Endothelial cell of umbilical vein (primary cell): ENCODE measurements around the gene NR5A2. TPM values are rescaled to one million over a fixed set of nuclear protein-coding genes. Genes with fewer than 3 reads are reported as not detected.

Experiments used
- BruUV-seq: library from RNA; stranded (reverse); fragments of 400-500 nt; replicated peaks from 2 replicates; lab custom pipeline; 2021; lab: Mats Ljungman, UMichigan
- CTCF ChIA-PET: fragments of 300-600, 350-600 bp; sonication (Branson Sonifier 250); formaldehyde crosslinking; loops from one replicate; lab custom pipeline; 2021; ENCODE audit warnings: antibody characterized with exemption, inconsistent platforms; lab: Charles Lee
- POLR2A ChIA-PET: fragments of 300-600, 350-600 bp; sonication (Branson Sonifier 250); formaldehyde crosslinking; loops from one replicate; lab custom pipeline; 2021; ENCODE audit warnings: antibody characterized with exemption, inconsistent platforms; lab: Charles Lee
- DNase-seq: peaks from one replicate; pipeline ENCODE4 v3.0.0-alpha.2; 2011; ENCODE audit warnings: low read depth, low spot score
- FAIRE-seq: peaks from 2 replicates; lab custom pipeline; 2011; peaks lifted over from hg19 to GRCh38; lab: Jason Lieb, UNC
- H2AFZ ChIP-seq: 2 replicates; pipeline ENCODE4 v1.6.0; 2012; ENCODE audit warnings: low read depth, low read length, control low read depth, inconsistent platforms
- H3K27ac ChIP-seq: 2 replicates; pipeline ENCODE4 v1.5.1; 2011; ENCODE audit warnings: low read depth, mild to moderate bottlenecking, control low read depth, low read length, moderate library complexity; ENCODE audit not compliant: insufficient read depth
- H3K27me3 ChIP-seq, 2 experiments: 2 replicates each; pipeline versions ENCODE4 v1.6.0 to v1.6.1; 2011; ENCODE audit warnings: low read length in 2 of 2, mixed read lengths in 1 of 2; ENCODE audit not compliant: control insufficient read depth in 2 of 2, insufficient read depth in 2 of 2
- H3K36me3 ChIP-seq, 2 experiments: 2 replicates in 1 of 2; 3 replicates in 1 of 2; pipeline ENCODE4 v1.5.1; 2011; ENCODE audit warnings: low read length in 2 of 2, mild to moderate bottlenecking in 1 of 2, moderate library complexity in 1 of 2; ENCODE audit not compliant: control insufficient read depth in 2 of 2, insufficient read depth in 2 of 2; ENCODE audit errors: extremely low read depth in 1 of 2
- H3K4me1 ChIP-seq: 3 replicates; pipeline ENCODE4 v1.5.1; 2011; ENCODE audit warnings: mild to moderate bottlenecking, low read length; ENCODE audit not compliant: control insufficient read depth, insufficient read depth; ENCODE audit errors: extremely low read depth
- H3K4me2 ChIP-seq: 2 replicates; pipeline ENCODE4 v1.6.1; 2011; ENCODE audit warnings: low read length, control low read depth, mixed read lengths; ENCODE audit not compliant: insufficient read depth
- H3K4me3 ChIP-seq, 3 experiments: fragments of 200-600 bp in 1 of 3; sonication (generic), shearing (Covaris generic) in 1 of 3; replicated peaks in 1 of 3; 2 replicates each; pipeline ENCODE4 v1.5.1; 2011 to 2016; ENCODE audit warnings: control low read depth in 3 of 3, low read length in 3 of 3, mild to moderate bottlenecking in 2 of 3, inconsistent platforms in 1 of 3, low read depth in 1 of 3, moderate library complexity in 1 of 3; ENCODE audit not compliant: insufficient read depth in 1 of 3
- H3K79me2 ChIP-seq: 2 replicates; pipeline ENCODE4 v1.6.0; 2012; ENCODE audit warnings: low read length, inconsistent platforms; ENCODE audit not compliant: control insufficient read depth, insufficient read depth
- H3K9ac ChIP-seq: replicated peaks from 2 replicates; pipeline ENCODE3; 2011; ENCODE audit warnings: low read length, control low read depth; ENCODE audit not compliant: insufficient read depth; ENCODE audit errors: extremely low read depth
- H3K9me1 ChIP-seq: replicated peaks from 3 replicates; pipeline ENCODE4 v1.6.0; 2011; ENCODE audit warnings: mild to moderate bottlenecking, low read length; ENCODE audit not compliant: control insufficient read depth, insufficient read depth; ENCODE audit errors: extremely low read depth
- H3K9me3 ChIP-seq: replicated peaks from 2 replicates; pipeline ENCODE4 v1.5.1; 2012; ENCODE audit warnings: low read length, inconsistent platforms; ENCODE audit not compliant: control insufficient read depth, insufficient read depth
- H4K20me1 ChIP-seq: replicated peaks from 2 replicates; pipeline ENCODE3; 2011; ENCODE audit warnings: mild to moderate bottlenecking, low read length; ENCODE audit not compliant: control insufficient read depth, insufficient read depth; ENCODE audit errors: extremely low read depth
- CTCF ChIP-seq, 2 donors: IDR thresholded peaks; 1 replicate in 1 of 2; 2 replicates in 1 of 2; pipeline ENCODE4 v1.5.1; 2011; ENCODE audit warnings: low read length in 2 of 2, mild to moderate bottlenecking in 2 of 2, moderate library complexity in 2 of 2, control low read depth in 1 of 2, inconsistent platforms in 1 of 2, low read depth in 1 of 2; ENCODE audit not compliant: insufficient read depth in 1 of 2; ENCODE audit errors: extremely low read depth in 1 of 2
- EZH2 ChIP-seq: IDR thresholded peaks from 2 replicates; pipeline ENCODE4 v1.6.1; 2012; ENCODE audit warnings: borderline replicate concordance, low read depth, mild to moderate bottlenecking, moderate library complexity, low read length, inconsistent platforms; ENCODE audit not compliant: severe bottlenecking
- FOS ChIP-seq: IDR thresholded peaks from 2 replicates; pipeline ENCODE4 v1.6.1; 2011; ENCODE audit warnings: mild to moderate bottlenecking, low read length, moderate library complexity, borderline replicate concordance; ENCODE audit not compliant: insufficient read depth
- GATA2 ChIP-seq: IDR thresholded peaks from 2 replicates; pipeline ENCODE4 v1.7.0; 2011; ENCODE audit warnings: low read depth, mild to moderate bottlenecking, moderate library complexity, mixed read lengths, low read length; ENCODE audit not compliant: insufficient read length, insufficient read depth
- JUN ChIP-seq: IDR thresholded peaks from 2 replicates; pipeline ENCODE4 v1.6.1; 2011; ENCODE audit warnings: borderline replicate concordance, low read depth; ENCODE audit not compliant: insufficient read length, insufficient read depth
- MYC ChIP-seq: IDR thresholded peaks from one replicate; pipeline ENCODE4 v1.6.1; 2011; ENCODE audit warnings: mild to moderate bottlenecking, low read depth, low read length
- POLR2A ChIP-seq: IDR thresholded peaks from 2 replicates; pipeline ENCODE4 v1.6.1; 2012; ENCODE audit warnings: low read depth, mild to moderate bottlenecking, control low read depth, low read length
- POLR2AphosphoS5 ChIP-seq: IDR thresholded peaks from 2 replicates; pipeline ENCODE4 v1.6.1; 2012; ENCODE audit warnings: low read depth, mild to moderate bottlenecking, control low read depth, low read length, moderate library complexity; ENCODE audit not compliant: insufficient read depth
- dilution Hi-C: fragments of 300-500 bp; cut with MboI; formaldehyde crosslinking; loops from one replicate; pipeline ENCODE4 v1.15.0; 2019; ENCODE audit warnings: low sequenced_read_pairs; ENCODE audit not compliant: extremely low pct_ligation_motif_present
- intact Hi-C: fragments of 100-400 bp; cut with micrococcal nuclease; formaldehyde crosslinking; loops from one replicate; pipeline ENCODE4 v1.10.0; 2022
- polyA plus RNA-seq, 4 experiments: library from polyadenylated mRNA; depleted of rRNA in 3 of 4; stranded (reverse) in 3 of 4; unstranded in 1 of 4; fragments of >200 nt; gene quantifications; 2 replicates each; pipeline versions ENCODE4 v1.2.1 to v1.2.3, GENCODE V29; 2011 to 2012; ENCODE audit warnings: missing spikeins in 1 of 4
- total RNA-seq: library from RNA; stranded (reverse); gene quantifications from 2 replicates; pipeline ENCODE4 v1.2.3, GENCODE V29; 2021
- TF ChIP-seq, protein P1 (sequence below): IDR thresholded peaks from 2 replicates; pipeline ENCODE4 v1.6.1; 2011; ENCODE audit not compliant: insufficient read depth, insufficient read length

NR5A2 gene
- total and polyA plus RNA-seq, 2 donors (not counting 3 experiments of a cell fraction or from before 2014, with no cell fraction given): 3.4 to 12.1 TPM

GRCh38 chr1:200035956-200036618 is 8.6 kb downstream of the NR5A2 start:
- no TSS peak for BruUV-seq
- H2AFZ ChIP-seq: no peak overlapping the region
- H3K9me3 ChIP-seq: no peaks in the 10 kb centered on the region
- peaks cover 28 to 92% of the 10 kb centered on the region in 2 experiments for H3K27me3 ChIP-seq
- POLR2A ChIA-PET: no interaction called here
- peak; percentile 84 for TF ChIP-seq EZH2
- no peak for TF ChIP-seq GATA2
- FAIRE-seq (no peak), DNase-seq (no peak)
- no peaks in the 10 kb centered on the region for H3K36me3 ChIP-seq
- H3K4me1 ChIP-seq: peaks cover 9% of the 10 kb centered on the region
- CTCF ChIA-PET: interaction anchor here (0.8 to 7.3 kb wide), 5 partner anchors 17 to 351 kb away, joined by 3 to 59 read pairs (median 4); no protein-coding TSS in a partner anchor
- H3K4me2 ChIP-seq: no peak overlapping the region
- dilution Hi-C loops (no loop called here), intact Hi-C loops (loop anchor here (1.0 to 5.0 kb wide), 4 partner anchors 143 to 376 kb away; partner anchors contain the start of gene ZNF281)
- no peak overlapping the region for H3K27ac ChIP-seq
- no peaks in the 10 kb centered on the region for H3K9me1 ChIP-seq
- H3K9ac ChIP-seq: no peak overlapping the region
- H4K20me1 ChIP-seq: no peaks in the 10 kb centered on the region
- H3K4me3 ChIP-seq: no peak overlapping the region
- no peaks in the 10 kb centered on the region for H3K79me2 ChIP-seq

GRCh38 chr1:200036619-200037270 is 9.2 kb downstream of the NR5A2 start:
- DNase-seq (no peak), FAIRE-seq (no peak)
- Histone ChIP-seq H3K79me2 (no peaks in the 10 kb centered on the region), H3K9me1 (no peaks in the 10 kb centered on the region), H3K4me3 (no peak overlapping the region), H4K20me1 (no peaks in the 10 kb centered on the region), H3K4me1 (peaks cover 9% of the 10 kb centered on the region), H3K9me3 (no peaks in the 10 kb centered on the region), H2AFZ (no peak overlapping the region), H3K4me2 (no peak overlapping the region), H3K27ac (no peak overlapping the region), H3K27me3 (peaks cover 28 to 95% of the 10 kb centered on the region in 2 experiments), H3K9ac (no peak overlapping the region), H3K36me3 (no peaks in the 10 kb centered on the region)
- intact Hi-C loops: loop anchor here (1.0 to 5.0 kb wide), 4 partner anchors 143 to 376 kb away; partner anchors contain the start of gene ZNF281
- TF ChIP-seq, protein P1, sequence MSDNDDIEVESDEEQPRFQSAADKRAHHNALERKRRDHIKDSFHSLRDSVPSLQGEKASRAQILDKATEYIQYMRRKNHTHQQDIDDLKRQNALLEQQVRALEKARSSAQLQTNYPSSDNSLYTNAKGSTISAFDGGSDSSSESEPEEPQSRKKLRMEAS: no peak
- TF ChIP-seq POLR2A (no peak), POLR2AphosphoS5 (no peak), GATA2 (no peak), FOS (no peak), CTCF (IDR thresholded peaks at IDR 0.05; ENCODE audit: extremely low read depth in 1 of 2, insufficient read depth in 1 of 2, low read depth in 1 of 2, low read length in 2 of 2) (no peak), EZH2 (no peak), JUN (no peak), MYC (no peak)
- CTCF ChIA-PET: interaction anchor here (0.8 to 7.3 kb wide), 5 partner anchors 8 to 352 kb away, joined by 3 to 59 read pairs (median 5); no protein-coding TSS in a partner anchor
- no TSS peak for BruUV-seq
- POLR2A ChIA-PET: no interaction called here
- dilution Hi-C loops: no loop called here
